Right cardiac atrium (tissue), 5 donors: ENCODE results near the gene MAN1C1. TPM values are rescaled to one million over a fixed set of nuclear protein-coding genes. Genes with fewer than 3 reads are reported as not detected.

Source experiments
- ATAC-seq, 2 donors: fragments of 200-7000 bp; cut with Tn5 transposase; one replicate each; pipeline versions ENCODE4 v1.8.0 to v1.9.1; 2020; ENCODE audit warnings: moderate library complexity in 2 of 2, mild to moderate bottlenecking in 1 of 2
- DNase-seq, 3 donors: peaks; one replicate each; pipeline ENCODE4 v3.0.0-alpha.2; 2020
- H3K27ac ChIP-seq: one replicate; pipeline ENCODE4 v1.5.1; 2013; ENCODE audit warnings: mild to moderate bottlenecking, low read length, control low read depth, moderate library complexity
- H3K27me3 ChIP-seq: one replicate; pipeline ENCODE4 v1.6.1; 2013; ENCODE audit not compliant: control insufficient read depth, insufficient read depth
- H3K4me1 ChIP-seq: one replicate; pipeline ENCODE4 v1.6.1; 2013; ENCODE audit warnings: low read length; ENCODE audit not compliant: control insufficient read depth, insufficient read depth
- H3K4me3 ChIP-seq: one replicate; pipeline ENCODE4 v1.5.1; 2013; ENCODE audit warnings: low read length, control low read depth
- H3K9me3 ChIP-seq: one replicate; pipeline ENCODE4 v1.6.1; 2013; ENCODE audit warnings: low read length; ENCODE audit not compliant: control insufficient read depth
- WGBS: extraction: QIAGEN DNeasy Blood & Tissue Kit; methylation state at CpG from one replicate; pipeline ENCODE4 v1.1.7; 2013; 5-methylcytosine and 5-hydroxymethylcytosine counted together
- intact Hi-C, 4 donors: fragments of 100-400 bp; cut with DNase I; formaldehyde crosslinking; loops; one replicate each; pipeline versions ENCODE4 v1.11.0 to v1.14.0; 2022 to 2023
- polyA plus RNA-seq: library from polyadenylated mRNA; stranded (reverse); fragments of 200-250 nt; gene quantifications from one replicate; pipeline ENCODE4 v1.2.3, GENCODE V29; 2013
- total RNA-seq, 4 donors: library from RNA; stranded (reverse); fragmentation: NEBNext Ultra II Directional; extraction: Animal tissue kit (Norgen Biotek cat#: 25700); gene quantifications; one replicate each; pipeline ENCODE4 v1.2.1, GENCODE V29; 2021
- donor health status: healthy with polysubstance abuse.
- donor health status: DM: no; HTN: yes; CAD: no.
- donor health status: DM: no; HTN: no; CAD: no.
- donor health status: DM: no; HTN: yes; CAD: no; lungs with severe emphysema.
- donor health status: DM: yes; HTN: yes; CAD: no.

The MAN1C1 gene
- total and polyA plus RNA-seq, 5 donors: 9.1 to 15.7 (median 11.7) TPM

DNA sequence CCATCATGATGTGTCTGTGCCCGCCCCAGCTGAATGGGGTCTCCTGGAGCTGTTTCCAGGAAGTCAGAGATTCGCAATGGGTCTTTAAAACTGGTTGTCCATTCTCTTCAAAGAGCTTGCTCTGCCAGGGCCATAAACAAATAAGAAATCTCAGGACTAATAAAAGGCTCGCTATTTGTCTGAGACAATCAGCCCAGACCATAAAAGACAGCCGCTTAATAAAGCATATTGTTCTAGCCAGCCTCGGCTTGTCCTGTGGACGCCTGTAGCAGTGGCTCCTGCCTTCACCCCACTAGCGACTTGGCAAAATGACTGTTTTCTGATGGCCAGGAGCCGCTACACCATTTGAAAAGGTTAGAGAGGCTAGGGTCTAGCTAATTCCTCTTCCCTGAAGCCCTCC, 162.8 kb downstream of the MAN1C1 start:
- DNase-seq (peak in 1 of 3 donors; percentile 0), ATAC-seq (no peak)
- Histone ChIP-seq H3K4me3 (no peak overlapping the region), H3K4me1 (no peaks in the 10 kb centered on the region), H3K27ac (no peak overlapping the region), H3K9me3 (no peaks in the 10 kb centered on the region), H3K27me3 (no peaks in the 10 kb centered on the region)
- intact Hi-C loops: no loop called here
- 96% methylated on average over 8 of the region's 8 CpGs for WGBS

DNA sequence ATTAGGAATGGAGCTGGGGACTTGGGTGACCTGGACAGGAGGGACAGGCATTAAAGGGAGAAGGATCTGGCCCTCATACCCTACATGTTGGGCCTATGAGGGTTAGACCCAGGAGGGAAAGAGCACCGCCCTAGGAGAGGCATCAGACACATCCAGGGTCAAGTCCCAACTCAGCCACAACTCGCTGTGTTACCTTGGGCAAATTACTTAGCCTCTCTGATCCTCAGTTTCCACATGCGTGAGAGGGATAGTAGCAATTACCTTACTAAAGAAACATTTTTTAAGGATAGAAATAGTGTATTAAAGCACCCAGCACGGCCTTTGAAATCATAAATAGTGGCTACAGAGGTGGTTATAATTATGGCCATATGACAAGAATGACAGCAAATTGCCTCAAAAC, 163.3 kb downstream of the MAN1C1 start:
- H3K4me3 ChIP-seq: no peak overlapping the region
- no peaks in the 10 kb centered on the region for H3K27me3 ChIP-seq
- ATAC-seq (no peak), DNase-seq (peak in 1 of 3 donors; percentile 6)
- H3K9me3 ChIP-seq: no peaks in the 10 kb centered on the region
- intact Hi-C loops: no loop called here
- H3K27ac ChIP-seq: no peak overlapping the region
- 98% methylated on average over 4 of the region's 4 CpGs for WGBS
- no peaks in the 10 kb centered on the region for H3K4me1 ChIP-seq

DNA sequence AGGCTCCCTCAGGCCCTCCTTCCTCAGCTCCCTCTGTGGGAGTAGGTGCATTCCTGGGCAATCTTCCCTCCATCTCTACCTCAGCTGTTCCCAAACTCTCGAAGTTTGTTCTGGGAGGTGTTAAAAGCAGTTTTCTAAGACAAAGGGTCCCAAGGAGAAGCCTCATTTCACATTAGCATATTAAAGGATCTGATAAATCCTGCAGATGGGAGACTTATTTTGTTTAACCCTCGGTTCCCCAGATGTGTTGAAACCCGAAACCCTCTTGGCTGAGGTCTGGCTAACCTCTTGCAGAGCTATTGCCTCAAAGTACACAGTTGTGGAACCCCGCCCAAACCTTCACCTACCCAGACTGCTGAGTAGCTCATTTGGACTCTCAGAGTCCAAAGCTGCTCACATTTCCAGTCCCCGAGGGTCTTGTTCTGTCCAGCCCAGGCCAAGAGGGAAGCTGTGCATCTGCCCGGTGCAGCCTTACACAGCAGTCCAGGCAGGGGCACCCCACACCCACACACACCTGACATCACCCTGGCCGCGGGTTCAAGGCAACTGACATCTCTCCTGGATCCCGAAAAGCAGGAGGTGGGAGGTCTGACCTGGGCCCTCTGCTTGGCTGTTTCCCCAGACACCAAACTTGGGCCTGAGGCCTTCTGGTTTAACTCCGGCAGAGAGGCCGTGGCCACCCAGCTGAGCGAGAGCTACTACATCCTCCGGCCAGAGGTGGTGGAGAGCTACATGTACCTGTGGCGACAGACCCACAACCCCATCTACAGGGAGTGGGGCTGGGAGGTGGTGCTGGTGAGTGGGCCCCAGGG, 163.9 kb downstream of the MAN1C1 start:
- WGBS: 87% methylated on average over 14 of the region's 14 CpGs

DNA sequence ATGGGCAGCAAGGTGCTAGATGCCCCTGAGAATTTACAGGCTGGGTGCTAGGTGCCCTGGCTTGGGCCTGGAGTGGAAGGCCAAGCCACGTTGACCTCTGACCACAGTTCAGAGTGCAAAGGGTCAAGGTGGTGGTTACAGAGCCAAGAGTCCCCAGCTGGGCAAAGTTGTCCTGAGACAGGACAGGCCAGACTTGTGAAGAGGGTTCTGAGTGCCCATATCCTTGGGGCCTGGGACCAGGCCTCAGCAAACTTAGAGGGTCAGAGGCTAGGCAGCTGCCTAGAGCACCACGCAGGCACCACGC, 164.5 kb downstream of the MAN1C1 start:
- no peaks in the 10 kb centered on the region for H3K4me1 ChIP-seq
- no peak overlapping the region for H3K4me3 ChIP-seq
- no peak for ATAC-seq
- no peaks in the 10 kb centered on the region for H3K9me3 ChIP-seq
- intact Hi-C loops: no loop called here
- H3K27ac ChIP-seq: no peak overlapping the region
- DNase-seq: no peak
- 89% methylated on average over 3 of the region's 3 CpGs for WGBS
- no peaks in the 10 kb centered on the region for H3K27me3 ChIP-seq

More for the DNA sequence above, 163.9 kb downstream of the MAN1C1 start:
- no peak overlapping the region for H3K4me3 ChIP-seq
- intact Hi-C loops: no loop called here
- peak in 1 of 3 donors; percentile 16 for DNase-seq
- ATAC-seq: no peak
- no peaks in the 10 kb centered on the region for H3K4me1 ChIP-seq
- H3K27me3 ChIP-seq: no peaks in the 10 kb centered on the region
- no peak overlapping the region for H3K27ac ChIP-seq
- no peaks in the 10 kb centered on the region for H3K9me3 ChIP-seq

DNA sequence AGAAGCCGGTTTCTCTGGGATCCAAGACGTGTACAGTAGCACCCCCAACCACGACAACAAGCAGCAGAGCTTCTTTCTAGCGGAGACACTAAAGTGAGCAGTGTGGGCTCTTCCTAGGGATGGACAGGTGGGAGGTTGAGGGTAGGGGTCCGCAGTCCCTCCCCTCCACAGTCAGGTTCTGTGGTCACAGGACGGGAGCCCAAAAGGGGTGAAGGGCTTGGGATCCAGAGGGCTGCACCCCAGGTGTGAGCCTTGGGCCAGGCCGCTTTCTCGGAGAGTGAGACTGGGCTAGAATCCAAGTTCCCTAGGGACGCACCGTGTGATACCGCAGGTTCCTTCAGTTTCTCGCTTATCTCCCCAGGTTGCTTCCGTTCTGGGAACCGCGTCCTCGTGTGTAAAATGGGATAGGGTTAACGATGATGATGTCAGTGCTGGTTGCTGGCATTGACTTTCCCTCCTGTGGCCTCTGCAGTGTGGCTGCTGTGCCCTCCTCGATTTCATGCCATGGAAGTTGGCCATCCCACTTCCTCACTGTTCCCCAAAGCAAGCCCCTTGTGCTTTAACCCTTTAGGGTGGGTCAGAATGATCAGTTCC, 166.1 kb downstream of the MAN1C1 start:
- no peak overlapping the region for H3K4me3 ChIP-seq
- no peaks in the 10 kb centered on the region for H3K9me3 ChIP-seq
- no peak for ATAC-seq
- 62% methylated on average over 18 of the region's 18 CpGs for WGBS
- no peaks in the 10 kb centered on the region for H3K27me3 ChIP-seq
- intact Hi-C loops: no loop called here
- DNase-seq: peak in 1 of 3 donors; percentile 39
- no peak overlapping the region for H3K27ac ChIP-seq
- no peaks in the 10 kb centered on the region for H3K4me1 ChIP-seq

DNA sequence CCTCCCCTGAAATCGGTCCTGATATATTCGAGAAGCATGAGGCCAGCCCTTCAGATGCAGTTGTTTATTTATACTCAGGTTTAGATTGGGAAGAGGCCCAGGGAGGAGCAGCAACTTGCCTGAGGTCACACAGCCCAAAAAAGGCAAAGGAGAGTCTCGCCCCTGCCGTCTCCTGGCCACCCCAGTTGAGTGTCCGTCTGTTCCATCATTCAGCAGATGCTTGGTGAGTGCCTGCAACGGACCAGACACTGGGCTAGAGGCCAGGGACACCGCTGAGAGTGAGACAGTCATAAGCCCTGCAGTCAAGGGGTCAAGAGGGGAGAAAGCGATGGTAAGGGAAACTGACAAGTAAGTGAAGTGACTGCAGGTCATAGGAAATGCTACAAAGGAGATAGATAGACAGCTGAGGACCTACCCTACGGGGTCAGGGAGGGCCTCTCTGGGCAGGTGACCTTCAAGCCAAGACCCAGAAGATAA, 168.0 kb downstream of the MAN1C1 start:
- DNase-seq (peak; percentile 67 to 86 (median 86)), ATAC-seq (peak; percentile 82 to 89)
- Histone ChIP-seq H3K27ac (no peak overlapping the region), H3K27me3 (no peaks in the 10 kb centered on the region), H3K4me1 (no peaks in the 10 kb centered on the region), H3K4me3 (no peak overlapping the region), H3K9me3 (no peaks in the 10 kb centered on the region)
- 50% methylated on average over 9 of the region's 9 CpGs for WGBS
- intact Hi-C loops: no loop called here

DNA sequence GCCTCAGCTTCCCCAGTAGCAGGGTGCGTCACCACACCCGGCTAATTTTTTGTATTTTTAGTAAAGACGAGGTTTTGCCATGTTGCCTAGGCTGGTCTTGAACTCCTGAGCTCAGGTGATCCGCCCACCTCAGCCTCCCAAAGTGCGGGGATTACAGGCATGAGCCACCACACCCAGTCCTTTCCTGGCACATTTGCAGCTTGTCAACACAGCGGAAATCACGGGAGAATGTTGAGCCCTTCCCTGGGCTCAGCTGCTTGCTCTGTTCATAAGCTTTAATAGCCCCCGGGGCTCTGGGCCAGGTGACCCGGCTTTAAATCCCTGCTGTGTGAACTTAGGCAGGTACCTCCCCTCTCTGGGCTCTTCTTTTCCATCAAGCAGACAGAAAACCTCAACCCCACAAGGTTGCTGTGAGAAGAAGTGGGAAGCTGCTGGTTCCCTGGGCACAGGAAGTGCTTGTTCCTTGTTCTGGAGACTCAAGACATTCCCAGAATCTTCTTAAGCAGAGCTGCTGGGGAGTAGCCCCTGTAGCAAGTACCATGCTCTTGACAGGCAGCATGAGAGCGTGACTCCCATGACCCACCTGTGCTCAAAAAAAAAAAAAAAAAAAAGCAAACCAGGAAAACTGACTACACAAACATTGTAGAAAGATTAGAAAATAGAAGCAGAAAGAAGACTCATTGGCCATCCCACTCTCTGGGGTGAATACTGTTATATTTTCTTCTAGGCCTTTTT, 168.9 kb downstream of the MAN1C1 start:
- 78% methylated on average over 10 of the region's 10 CpGs for WGBS
- intact Hi-C loops: no loop called here
- DNase-seq: peak in 1 of 3 donors; percentile 12
- ATAC-seq: no peak
- no peaks in the 10 kb centered on the region for H3K4me1 ChIP-seq
- H3K9me3 ChIP-seq: no peaks in the 10 kb centered on the region
- no peak overlapping the region for H3K27ac ChIP-seq
- no peaks in the 10 kb centered on the region for H3K27me3 ChIP-seq
- H3K4me3 ChIP-seq: no peak overlapping the region

DNA sequence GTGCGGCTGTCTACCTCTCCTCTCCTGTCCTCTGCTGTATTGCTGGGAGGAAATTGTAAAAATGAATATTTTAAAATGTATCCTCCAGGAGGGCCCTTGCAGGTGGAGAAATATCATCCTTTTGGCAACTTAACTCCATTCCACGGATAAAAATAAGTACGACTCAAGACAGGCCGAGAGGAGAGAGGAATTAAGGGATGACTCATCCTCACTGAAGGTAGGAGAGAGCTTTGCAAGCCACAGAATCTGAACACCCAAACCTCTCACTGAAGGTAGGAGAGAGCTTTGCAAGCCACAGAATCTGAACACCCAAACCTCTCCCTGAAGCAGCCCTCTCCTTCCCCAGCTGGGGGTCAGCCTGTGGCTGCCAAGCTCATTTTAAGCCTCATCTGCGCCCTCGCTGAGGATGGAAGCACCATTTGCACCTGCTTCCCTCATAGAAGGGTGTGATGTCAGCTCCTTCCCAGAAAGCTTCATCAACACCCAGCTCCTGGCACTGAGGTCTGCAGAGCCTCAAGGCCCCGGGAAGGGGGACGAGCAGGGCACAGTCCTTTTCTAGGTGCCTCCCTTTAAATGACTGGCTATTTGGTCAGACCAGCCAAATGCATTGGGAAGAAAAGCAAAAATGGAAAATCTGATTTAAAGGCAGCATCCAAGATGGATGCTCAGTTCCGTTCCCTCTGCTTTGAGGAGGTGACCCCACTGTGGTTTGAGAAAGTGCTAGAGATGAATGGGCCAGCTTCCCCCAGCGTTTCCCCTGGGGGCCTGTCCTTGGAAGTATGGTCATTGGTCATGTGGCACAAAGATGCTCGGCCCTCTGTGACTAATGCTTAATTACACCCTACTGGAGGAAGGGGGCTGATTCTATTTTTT, 170.5 kb downstream of the MAN1C1 start:
- intact Hi-C loops: no loop called here
- ATAC-seq: no peak
- DNase-seq: peak in 1 of 3 donors; percentile 50

DNA sequence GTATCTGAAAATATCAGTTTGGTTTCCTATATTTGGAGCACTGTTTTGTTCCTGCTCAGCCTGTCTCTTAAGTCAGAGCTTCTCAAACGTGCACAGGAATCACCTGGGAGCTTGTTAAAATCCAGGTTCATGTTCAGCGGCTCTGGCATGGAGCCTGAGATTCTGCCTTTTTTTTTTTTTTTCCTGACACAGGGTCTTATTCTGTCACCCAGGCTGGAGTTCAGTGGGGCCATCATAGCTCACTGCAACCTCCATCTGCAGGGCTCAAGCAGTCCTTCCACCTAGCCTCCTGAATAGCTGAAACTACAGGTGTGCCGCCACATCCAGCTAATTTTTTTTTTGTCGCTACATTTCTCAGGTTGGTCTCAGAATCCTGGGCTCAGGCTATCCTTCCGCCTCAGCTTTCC, 171.2 kb downstream of the MAN1C1 start:
- H3K9me3 ChIP-seq: no peaks in the 10 kb centered on the region
- no peak for ATAC-seq
- WGBS: 83% methylated on average over 5 of the region's 5 CpGs
- intact Hi-C loops: no loop called here
- no peak overlapping the region for H3K27ac ChIP-seq
- no peaks in the 10 kb centered on the region for H3K4me1 ChIP-seq
- H3K4me3 ChIP-seq: no peak overlapping the region
- DNase-seq: no peak
- H3K27me3 ChIP-seq: no peaks in the 10 kb centered on the region

More for the DNA sequence above, 170.5 kb downstream of the MAN1C1 start:
- Histone ChIP-seq H3K9me3 (no peaks in the 10 kb centered on the region), H3K4me1 (no peaks in the 10 kb centered on the region), H3K27me3 (no peaks in the 10 kb centered on the region), H3K4me3 (no peak overlapping the region), H3K27ac (no peak overlapping the region)
- WGBS: 68% methylated on average over 11 of the region's 11 CpGs

DNA sequence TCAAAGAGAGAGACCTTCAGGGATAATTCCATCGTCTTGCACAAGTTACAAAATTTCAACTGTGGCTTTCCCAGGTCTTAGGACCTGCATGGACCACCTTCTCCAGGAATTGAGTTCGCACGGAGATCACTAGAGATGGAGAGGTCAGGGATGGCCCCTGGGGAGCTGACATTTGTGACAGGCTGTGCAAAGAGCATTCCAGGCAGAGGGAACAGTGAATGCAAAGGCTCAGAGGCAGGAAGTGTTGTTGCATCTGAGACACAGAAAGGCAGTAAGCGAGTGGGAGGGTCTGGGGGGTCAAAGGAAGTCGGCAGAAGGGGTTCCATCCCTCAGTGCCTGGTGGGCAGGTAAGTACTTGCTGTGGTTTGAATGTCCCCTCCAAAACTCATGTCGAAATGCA, 173.9 kb downstream of the MAN1C1 start:
- ATAC-seq (no peak), DNase-seq (no peak)
- no peak overlapping the region for H3K27ac ChIP-seq
- intact Hi-C loops: loop anchor here in 2 of 4 donors (10.0 kb wide), 2 partner anchors 86 to 96 kb away; no protein-coding TSS in a partner anchor
- no peaks in the 10 kb centered on the region for H3K9me3 ChIP-seq
- WGBS: 85% methylated on average over 6 of the region's 6 CpGs
- no peak overlapping the region for H3K4me3 ChIP-seq
- H3K4me1 ChIP-seq: no peaks in the 10 kb centered on the region
- H3K27me3 ChIP-seq: no peaks in the 10 kb centered on the region
